Osteoblast (primary cell): ENCODE data around the gene SPATA13. TPM values are rescaled to one million over a fixed set of nuclear protein-coding genes. Genes with fewer than 3 reads are reported as not detected.

Experiments used
- DNase-seq: peaks from one replicate; pipeline ENCODE4 v3.0.0; 2011; ENCODE audit warnings: low spot score, mixed read lengths; ENCODE audit not compliant: insufficient read length; ENCODE audit errors: missing footprints
- H2AFZ ChIP-seq: 2 replicates; pipeline ENCODE4 v1.6.0; 2011; ENCODE audit warnings: mild to moderate bottlenecking, low read length
- H3K27ac ChIP-seq: 2 replicates; pipeline ENCODE4 v1.5.1; 2011; ENCODE audit warnings: mild to moderate bottlenecking, low read depth, low read length, moderate library complexity
- H3K27me3 ChIP-seq: 2 replicates; pipeline ENCODE4 v1.6.0; 2012; ENCODE audit warnings: mild to moderate bottlenecking, control low read depth, inconsistent platforms, low read length, moderate library complexity; ENCODE audit not compliant: insufficient read depth
- H3K36me3 ChIP-seq: 2 replicates; pipeline ENCODE4 v1.5.1; 2011; ENCODE audit warnings: mild to moderate bottlenecking, low read length, control low read depth, moderate library complexity; ENCODE audit not compliant: insufficient read depth
- H3K4me1 ChIP-seq: 2 replicates; pipeline ENCODE4 v1.5.1; 2011; ENCODE audit warnings: mild to moderate bottlenecking, low read length, control low read depth, moderate library complexity; ENCODE audit not compliant: insufficient read depth
- H3K4me2 ChIP-seq: 2 replicates; pipeline ENCODE4 v1.6.0; 2011; ENCODE audit warnings: mild to moderate bottlenecking, low read length; ENCODE audit not compliant: insufficient read depth
- H3K4me3 ChIP-seq: fragments of 200-600 bp; sonication (generic); 3 replicates; pipeline ENCODE4 v1.5.1; 2012; ENCODE audit warnings: mild to moderate bottlenecking, low read length, inconsistent platforms; ENCODE audit not compliant: insufficient read depth
- H3K79me2 ChIP-seq: 2 replicates; pipeline ENCODE4 v1.6.0; 2012; ENCODE audit warnings: mild to moderate bottlenecking, low read length, control low read depth, inconsistent platforms; ENCODE audit not compliant: insufficient read depth
- H3K9me3 ChIP-seq: 2 replicates; pipeline ENCODE4 v1.5.1; 2011; ENCODE audit warnings: low read depth, low read length, control low read depth
- H4K20me1 ChIP-seq: 2 replicates; pipeline ENCODE4 v1.6.0; 2012; ENCODE audit warnings: mild to moderate bottlenecking, low read length, control low read depth; ENCODE audit not compliant: insufficient read depth
- total RNA-seq: library from RNA; depleted of rRNA; stranded (reverse); fragments of >200 nt; gene quantifications from 2 replicates; pipeline ENCODE4 v1.2.3, GENCODE V29; 2012
- TF ChIP-seq, protein P1 (sequence below): IDR thresholded peaks from 2 replicates; pipeline ENCODE4 v1.5.1; 2011; ENCODE audit warnings: mild to moderate bottlenecking, low read depth, low read length, moderate library complexity; ENCODE audit errors: extremely low read depth

SPATA13 gene
- total RNA-seq, 1 donor = 40.2 TPM

DNA sequence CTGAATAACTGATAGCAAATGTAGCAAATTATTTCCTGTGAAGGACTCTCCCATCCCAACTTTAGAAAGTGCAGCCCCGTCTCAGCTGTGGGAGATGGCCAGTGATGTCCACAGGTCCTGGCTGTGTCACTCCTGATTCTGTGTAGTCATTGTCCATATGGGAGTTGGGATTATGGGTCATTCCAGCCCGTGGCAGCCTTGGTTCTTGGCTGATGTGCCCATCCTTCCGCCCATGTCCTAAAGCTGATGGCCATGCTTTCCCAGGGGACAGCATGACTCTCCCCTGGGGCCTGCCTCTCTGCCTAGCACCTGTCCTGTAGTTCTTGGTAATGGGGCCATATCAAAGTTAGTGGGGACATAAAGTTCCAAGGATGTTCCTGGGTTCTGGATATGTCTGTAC is 104.9 kb downstream of the SPATA13 start:
- Histone ChIP-seq H2AFZ (no peak overlapping the region), H3K79me2 (no peaks in the 10 kb centered on the region), H3K9me3 (no peaks in the 10 kb centered on the region), H3K4me2 (no peak overlapping the region), H3K4me1 (peaks cover 5% of the 10 kb centered on the region), H3K4me3 (no peak overlapping the region), H3K36me3 (no peaks in the 10 kb centered on the region), H3K27ac (no peak overlapping the region), H3K27me3 (no peaks in the 10 kb centered on the region), H4K20me1 (no peaks in the 10 kb centered on the region)
- no peak for DNase-seq
- TF ChIP-seq, protein P1, sequence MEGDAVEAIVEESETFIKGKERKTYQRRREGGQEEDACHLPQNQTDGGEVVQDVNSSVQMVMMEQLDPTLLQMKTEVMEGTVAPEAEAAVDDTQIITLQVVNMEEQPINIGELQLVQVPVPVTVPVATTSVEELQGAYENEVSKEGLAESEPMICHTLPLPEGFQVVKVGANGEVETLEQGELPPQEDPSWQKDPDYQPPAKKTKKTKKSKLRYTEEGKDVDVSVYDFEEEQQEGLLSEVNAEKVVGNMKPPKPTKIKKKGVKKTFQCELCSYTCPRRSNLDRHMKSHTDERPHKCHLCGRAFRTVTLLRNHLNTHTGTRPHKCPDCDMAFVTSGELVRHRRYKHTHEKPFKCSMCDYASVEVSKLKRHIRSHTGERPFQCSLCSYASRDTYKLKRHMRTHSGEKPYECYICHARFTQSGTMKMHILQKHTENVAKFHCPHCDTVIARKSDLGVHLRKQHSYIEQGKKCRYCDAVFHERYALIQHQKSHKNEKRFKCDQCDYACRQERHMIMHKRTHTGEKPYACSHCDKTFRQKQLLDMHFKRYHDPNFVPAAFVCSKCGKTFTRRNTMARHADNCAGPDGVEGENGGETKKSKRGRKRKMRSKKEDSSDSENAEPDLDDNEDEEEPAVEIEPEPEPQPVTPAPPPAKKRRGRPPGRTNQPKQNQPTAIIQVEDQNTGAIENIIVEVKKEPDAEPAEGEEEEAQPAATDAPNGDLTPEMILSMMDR = no peak

DNA sequence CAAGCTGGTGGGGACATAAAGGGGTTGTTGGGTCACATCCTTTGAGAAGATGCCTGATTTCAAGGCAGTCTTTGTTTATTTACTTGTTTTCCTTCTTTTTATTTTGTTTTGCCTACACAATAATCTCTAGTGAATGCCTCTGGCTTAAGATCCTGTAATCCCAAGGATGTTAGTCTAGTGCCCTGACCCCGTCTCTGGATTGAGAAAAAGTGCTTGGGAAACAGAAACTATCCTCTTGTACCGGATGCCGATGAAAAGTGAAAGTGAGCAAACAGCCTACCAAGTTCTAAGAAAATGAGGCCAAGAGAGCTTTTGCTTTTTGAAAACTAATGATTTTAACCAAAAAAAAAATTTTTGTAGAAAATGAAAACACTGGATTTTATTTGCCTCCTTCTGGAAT is 106.8 kb downstream of the SPATA13 start:
- no peak overlapping the region for H3K27ac ChIP-seq
- H3K4me2 ChIP-seq = peak overlapping the region; percentile 83
- peak overlapping the region; percentile 79 for H2AFZ ChIP-seq

DNA sequence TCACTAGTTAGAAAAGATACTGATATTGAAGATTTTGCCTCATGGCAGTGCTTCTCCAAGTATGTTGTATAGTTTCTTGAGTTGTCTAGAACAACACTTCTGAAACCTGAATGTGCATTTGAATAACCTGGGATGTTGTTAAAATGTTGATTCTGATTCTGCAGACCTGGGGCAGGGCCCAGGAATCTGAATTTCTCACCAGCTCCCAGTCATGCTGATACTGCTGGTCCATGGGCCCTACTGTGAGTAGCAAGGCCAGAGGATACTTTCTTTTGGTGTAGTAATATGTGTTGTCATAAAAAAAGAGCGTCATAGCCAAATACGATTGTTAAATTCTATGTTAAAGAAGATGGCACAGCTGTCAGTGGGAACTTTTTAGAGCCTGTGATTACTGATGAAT is 107.3 kb downstream of the SPATA13 start:
- Histone ChIP-seq H3K27ac (no peak overlapping the region), H3K4me3 (peak overlapping the region; percentile 53), H3K27me3 (no peaks in the 10 kb centered on the region), H4K20me1 (no peaks in the 10 kb centered on the region), H3K4me2 (peak overlapping the region; percentile 83), H2AFZ (peak overlapping the region; percentile 52), H3K79me2 (no peaks in the 10 kb centered on the region), H3K9me3 (no peaks in the 10 kb centered on the region), H3K36me3 (no peaks in the 10 kb centered on the region), H3K4me1 (peaks cover 24% of the 10 kb centered on the region)
- TF ChIP-seq, protein P1 = no peak
- no peak for DNase-seq

More for the DNA sequence above, 106.8 kb downstream of the SPATA13 start:
- no peak for DNase-seq
- peak overlapping the region; percentile 53 for H3K4me3 ChIP-seq
- H4K20me1 ChIP-seq = no peaks in the 10 kb centered on the region
- TF ChIP-seq, protein P1 = no peak
- peaks cover 21% of the 10 kb centered on the region for H3K4me1 ChIP-seq
- H3K9me3 ChIP-seq = no peaks in the 10 kb centered on the region
- no peaks in the 10 kb centered on the region for H3K79me2 ChIP-seq
- no peaks in the 10 kb centered on the region for H3K27me3 ChIP-seq
- H3K36me3 ChIP-seq = no peaks in the 10 kb centered on the region

DNA sequence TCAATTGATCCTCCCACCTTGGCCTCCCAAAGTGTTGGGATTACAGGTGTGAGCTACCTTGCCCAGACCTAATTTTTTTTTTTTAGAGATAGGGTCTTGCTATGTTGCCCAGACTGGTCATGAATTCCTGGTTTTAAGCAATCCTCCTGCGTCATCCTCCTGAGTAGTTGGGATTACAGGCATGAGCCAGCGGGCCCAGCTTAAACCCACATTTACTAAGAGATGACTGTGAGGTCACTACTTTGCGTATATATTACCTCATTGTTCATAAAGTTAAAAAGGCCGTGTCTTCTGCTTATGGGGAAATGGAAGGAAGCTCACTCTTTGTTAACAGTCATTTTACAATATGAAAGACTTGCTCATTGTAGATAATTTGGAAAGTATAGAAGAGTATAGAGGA is 109.3 kb downstream of the SPATA13 start:
- no peak for DNase-seq
- H3K4me2 ChIP-seq = no peak overlapping the region

More for the DNA sequence above, 109.3 kb downstream of the SPATA13 start:
- TF ChIP-seq, protein P1 = no peak
- Histone ChIP-seq H3K79me2 (no peaks in the 10 kb centered on the region), H3K9me3 (no peaks in the 10 kb centered on the region), H3K27ac (no peak overlapping the region), H3K36me3 (no peaks in the 10 kb centered on the region), H3K27me3 (no peaks in the 10 kb centered on the region), H3K4me1 (peaks cover 24% of the 10 kb centered on the region), H2AFZ (no peak overlapping the region), H4K20me1 (no peaks in the 10 kb centered on the region), H3K4me3 (no peak overlapping the region)
